ENCODE data around the gene ACSL1. TPM values are rescaled to one million over a fixed set of nuclear protein-coding genes. Genes with fewer than 3 reads are reported as not detected.

Gene ACSL1
- polyA plus RNA-seq, 2 of the 4 experiments (the other 2 are of a cell fraction) = 10.0 to 12.4 TPM

- 92% methylated on average over 1 of the region's 1 CpG for WGBS (ENCODE audit: missing lambda C conversion rate)
- no peak overlapping the region for H3K4me3 ChIP-seq
- no peaks in the 10 kb centered on the region for H3K4me1 ChIP-seq
- TF ChIP-seq ZC3H11A (IDR thresholded peaks at IDR 0.05) (no peak), E2F6 (IDR thresholded peaks at IDR 0.05; ENCODE audit: borderline replicate concordance, low read depth) (no peak), MAX (IDR thresholded peaks at IDR 0.05) (no peak), ELK1 (IDR thresholded peaks at IDR 0.05; ENCODE audit: low read depth, low read length) (no peak), EHMT2 (IDR thresholded peaks at IDR 0.05; ENCODE audit: low read depth) (no peak), MYC (IDR thresholded peaks at IDR 0.05; ENCODE audit: borderline replicate concordance, low read length) (no peak), SREBF2 (IDR thresholded peaks at IDR 0.05) (no peak), USF2 (IDR thresholded peaks at IDR 0.05) (no peak), NR3C1 (IDR thresholded peaks at IDR 0.05) (no peak), NFE2L2 (conservative IDR thresholded peaks at IDR 0.05; ENCODE audit: low read length) (no peak)
- no peak for FAIRE-seq
- ATAC-seq = no peak
- ChIA-PET CTCF (no interaction called here), POLR2A (no interaction called here)
- H3K9me3 ChIP-seq = no peaks in the 10 kb centered on the region
- no peak for DNase-seq (ENCODE audit: low read depth in 1 of 2, low spot score in 1 of 2)
- no peak overlapping the region for H3K27ac ChIP-seq
- H3K4me2 ChIP-seq = no peak overlapping the region
Measured at GRCh38 chr4:184771416-184771815, 54.4 kb downstream of the ACSL1 start.

- TF ChIP-seq MAX (IDR thresholded peaks at IDR 0.05) (no peak), FOSL2 (IDR thresholded peaks at IDR 0.05) (no peak), FOSL2 (CRISPR knock-in tag; IDR thresholded peaks at IDR 0.05) (no peak), KDM1A (IDR thresholded peaks at IDR 0.05; ENCODE audit: low read depth) (no peak), JUNB (IDR thresholded peaks at IDR 0.05) (no peak), ZSCAN20 (CRISPR knock-in tag; IDR thresholded peaks at IDR 0.05) (no peak), BCL3 (IDR thresholded peaks at IDR 0.05) (no peak), NR3C1 (IDR thresholded peaks at IDR 0.05) (no peak), MAZ (IDR thresholded peaks at IDR 0.05; ENCODE audit: borderline replicate concordance, low read depth, low read length) (no peak), NFE2L2 (conservative IDR thresholded peaks at IDR 0.05; ENCODE audit: low read length) (no peak), HOXA7 (CRISPR knock-in tag; IDR thresholded peaks at IDR 0.05) (no peak), HDAC2 (IDR thresholded peaks at IDR 0.05) (no peak), ZFP36 (IDR thresholded peaks at IDR 0.05; ENCODE audit: borderline replicate concordance, partially characterized antibody) (no peak), CHD2 (IDR thresholded peaks at IDR 0.05; ENCODE audit: low read length, partially characterized antibody) (no peak), USF2 (IDR thresholded peaks at IDR 0.05) (no peak), ESRRA (IDR thresholded peaks at IDR 0.05; ENCODE audit: borderline replicate concordance, low read length) (no peak), FOXS1 (CRISPR knock-in tag; IDR thresholded peaks at IDR 0.05) (no peak), CBX8 (IDR thresholded peaks at IDR 0.05) (no peak)
- ATAC-seq = no peak
- Histone ChIP-seq H3K4me3 (no peak overlapping the region), H3K4me1 (no peaks in the 10 kb centered on the region), H3K27ac (no peak overlapping the region), H3K9me3 (no peaks in the 10 kb centered on the region), H3K4me2 (no peak overlapping the region)
- no peak for DNase-seq (ENCODE audit: low read depth in 1 of 2, low spot score in 1 of 2)
- ChIA-PET CTCF (no interaction called here), POLR2A (no interaction called here)
- WGBS (ENCODE audit: missing lambda C conversion rate) = 84% methylated on average over 7 of the region's 7 CpGs
- FAIRE-seq = no peak
Measured at GRCh38 chr4:184769141-184769765, 56.5 kb downstream of the ACSL1 start.

Data from A549 (cell line).